HepG2 (cell line): ENCODE results near the gene OGA. TPM values are rescaled to one million over a fixed set of nuclear protein-coding genes. Genes with fewer than 3 reads are reported as not detected.

Experiments used
- ATAC-seq: fragments of 200-7000 bp; cut with Tn5 transposase; 3 replicates; pipeline ENCODE4 v1.9.1; 2020; ENCODE audit warnings: mild to moderate bottlenecking, moderate library complexity
- BruUV-seq: library from RNA; stranded (reverse); fragments of 400-500 nt; replicated peaks from 2 replicates; lab custom pipeline; 2021; lab: Mats Ljungman, UMichigan
- CTCF ChIA-PET: fragments of 300-600 bp; formaldehyde crosslinking; extraction: SDS; loops from one replicate; lab custom pipeline; 2021; ENCODE audit warnings: low total read pairs, inconsistent platforms, low intra/inter-chr PET ratio; lab: Yijun Ruan, JAX
- POLR2A ChIA-PET: fragments of 350-600 bp; sonication (Branson Sonifier 250); formaldehyde crosslinking; loops from one replicate; lab custom pipeline; 2020; ENCODE audit warnings: antibody characterized with exemption, inconsistent platforms; lab: Yijun Ruan, JAX
- DNase-seq: peaks from one replicate; pipeline ENCODE4 v3.0.0-alpha.2; 2015; ENCODE audit warnings: low spot score
- FAIRE-seq: peaks from 3 replicates; lab custom pipeline; 2011; peaks lifted over from hg19 to GRCh38; lab: Jason Lieb, UNC
- H2AFZ ChIP-seq: one replicate; pipeline ENCODE4 v1.6.1; 2011; ENCODE audit warnings: low read length, inconsistent platforms
- H3K27ac ChIP-seq: fragments of 300-600 bp; 3 replicates; pipeline ENCODE4 v1.8.0; 2011; ENCODE audit warnings: mixed run types, mild to moderate bottlenecking, mixed read lengths, low read length, inconsistent platforms; ENCODE audit not compliant: insufficient read depth; ENCODE audit errors: extremely low read length
- H3K27me3 ChIP-seq, 2 experiments: fragments of 200-600 bp in 1 of 2; 2 replicates in 1 of 2; 3 replicates in 1 of 2; pipeline versions ENCODE4 v1.6.0 to v1.8.0; 2011; ENCODE audit warnings: low read length in 2 of 2, mild to moderate bottlenecking in 2 of 2, moderate library complexity in 2 of 2, inconsistent platforms in 1 of 2; ENCODE audit not compliant: insufficient read depth in 2 of 2, control insufficient read depth in 1 of 2
- H3K36me3 ChIP-seq, 2 experiments: fragments of 200-600 bp in 1 of 2; replicated peaks in 1 of 2; 2 replicates in 1 of 2; 3 replicates in 1 of 2; pipeline versions ENCODE4 v1.5.1 to v1.8.0; 2011; ENCODE audit warnings: low read length in 2 of 2, inconsistent platforms in 1 of 2; ENCODE audit not compliant: insufficient read depth in 2 of 2, control insufficient read depth in 1 of 2
- H3K4me1 ChIP-seq: 2 replicates; pipeline ENCODE4 v1.5.1; 2012; ENCODE audit warnings: low read length, inconsistent platforms; ENCODE audit not compliant: insufficient read depth
- H3K4me2 ChIP-seq: 2 replicates; pipeline ENCODE4 v1.6.0; 2011; ENCODE audit warnings: low read depth, low read length, inconsistent platforms
- H3K4me3 ChIP-seq, 3 experiments: fragments of 200-600 bp in 1 of 3; sonication (generic), shearing (Covaris generic) in 1 of 3; replicated peaks in 1 of 3; 2 replicates each; pipeline ENCODE4 v1.5.1; 2011 to 2016; ENCODE audit warnings: low read length in 3 of 3, inconsistent platforms in 2 of 3, low read depth in 2 of 3, mild to moderate bottlenecking in 2 of 3, control low read depth in 1 of 3, mixed read lengths in 1 of 3; ENCODE audit not compliant: insufficient read depth in 1 of 3
- H3K79me2 ChIP-seq: one replicate; pipeline ENCODE4 v1.6.1; 2011; ENCODE audit warnings: low read length, inconsistent platforms; ENCODE audit not compliant: insufficient read depth
- H3K9ac ChIP-seq: 2 replicates; pipeline ENCODE4 v1.6.0; 2011; ENCODE audit warnings: mild to moderate bottlenecking, low read depth, low read length, inconsistent platforms; ENCODE audit not compliant: insufficient read depth
- H3K9me3 ChIP-seq: 2 replicates; pipeline ENCODE4 v1.5.1; 2012; ENCODE audit warnings: mild to moderate bottlenecking, low read length
- H4K20me1 ChIP-seq: 2 replicates; pipeline ENCODE4 v1.6.0; 2011; ENCODE audit warnings: inconsistent platforms, mild to moderate bottlenecking, low read length, moderate library complexity; ENCODE audit not compliant: insufficient read depth
- CBX5 ChIP-seq: sonication (generic); formaldehyde crosslinking; IDR thresholded peaks from 2 replicates; pipeline ENCODE4 v1.4.0; 2020; ENCODE audit warnings: missing genetic modification reagents, borderline replicate concordance
- GTF3A ChIP-seq: sonication (generic); formaldehyde crosslinking; conservative IDR thresholded peaks from 2 replicates; pipeline ENCODE4 v1.4.0; 2020; ENCODE audit warnings: mild to moderate bottlenecking, missing genetic modification reagents
- HIVEP1 ChIP-seq: sonication (generic); formaldehyde crosslinking; IDR thresholded peaks from 2 replicates; pipeline ENCODE4 v1.4.0; 2020; ENCODE audit warnings: mild to moderate bottlenecking, missing genetic modification reagents
- HNRNPUL1 ChIP-seq: fragments of 200-400 bp; formaldehyde crosslinking; IDR thresholded peaks from 2 replicates; pipeline ENCODE4 v1.6.1; 2017; ENCODE audit warnings: low read depth, mild to moderate bottlenecking, low read length, moderate library complexity
- IRX3 ChIP-seq: sonication (generic); formaldehyde crosslinking; IDR thresholded peaks from 2 replicates; pipeline ENCODE4 v1.8.1; 2023; ENCODE audit warnings: mild to moderate bottlenecking, low read depth, missing genetic modification reagents, borderline replicate concordance
- JUNB ChIP-seq: sonication (generic); formaldehyde crosslinking; IDR thresholded peaks from 2 replicates; pipeline ENCODE4 v1.8.0; 2022; ENCODE audit warnings: missing genetic modification reagents, mild to moderate bottlenecking, borderline replicate concordance
- KDM5A ChIP-seq: fragments of 200-600 bp; sonication (generic); IDR thresholded peaks from 2 replicates; pipeline ENCODE4 v1.7.0; 2018; ENCODE audit warnings: antibody characterized with exemption, mild to moderate bottlenecking, low read length, borderline replicate concordance
- LCORL ChIP-seq, 2 experiments: fragments of 450-650 bp in 1 of 2; sonication (generic) in 1 of 2; formaldehyde crosslinking in 1 of 2; IDR thresholded peaks; 2 replicates each; pipeline versions ENCODE4 v1.5.0 to v1.6.1; 2017 to 2020; ENCODE audit warnings: antibody characterized with exemption in 1 of 2, missing genetic modification reagents in 1 of 2
- MAFG ChIP-seq: sonication (generic); formaldehyde crosslinking; IDR thresholded peaks from 2 replicates; pipeline ENCODE4 v1.5.1; 2020; ENCODE audit warnings: mild to moderate bottlenecking, missing genetic modification reagents
- MTA3 ChIP-seq: sonication (generic); formaldehyde crosslinking; IDR thresholded peaks from 2 replicates; pipeline ENCODE4 v1.4.0; 2020; ENCODE audit warnings: missing genetic modification reagents
- ONECUT2 ChIP-seq: sonication (generic); formaldehyde crosslinking; IDR thresholded peaks from 2 replicates; pipeline ENCODE4 v1.4.0; 2020; ENCODE audit warnings: missing genetic modification reagents
- RFX3 ChIP-seq: IDR thresholded peaks from 2 replicates; pipeline ENCODE4 v1.6.1; 2016; ENCODE audit warnings: missing biosample characterization, missing genetic modification reagents
- RFXAP ChIP-seq: sonication (generic); formaldehyde crosslinking; IDR thresholded peaks from 2 replicates; pipeline ENCODE4 v1.4.0; 2020; ENCODE audit warnings: missing genetic modification reagents, borderline replicate concordance
- SNAPC2 ChIP-seq: sonication (generic); formaldehyde crosslinking; IDR thresholded peaks from 2 replicates; pipeline ENCODE4 v1.8.1; 2022; ENCODE audit warnings: mild to moderate bottlenecking, missing genetic modification reagents
- THRA ChIP-seq: sonication (generic); formaldehyde crosslinking; IDR thresholded peaks from 2 replicates; pipeline ENCODE4 v1.4.0; 2020; ENCODE audit warnings: missing genetic modification reagents, borderline replicate concordance
- WIZ ChIP-seq: sonication (generic); formaldehyde crosslinking; IDR thresholded peaks from 2 replicates; pipeline ENCODE4 v1.5.1; 2020; ENCODE audit warnings: mild to moderate bottlenecking, missing genetic modification reagents
- ZBTB3 ChIP-seq: sonication (generic); formaldehyde crosslinking; IDR thresholded peaks from 2 replicates; pipeline ENCODE4 v1.4.0; 2020; ENCODE audit warnings: low read depth, mild to moderate bottlenecking, moderate library complexity, missing genetic modification reagents, borderline replicate concordance
- ZNF138 ChIP-seq: sonication (generic); formaldehyde crosslinking; IDR thresholded peaks from 2 replicates; pipeline ENCODE4 v1.5.0; 2020; ENCODE audit warnings: mild to moderate bottlenecking, low read depth, missing genetic modification reagents
- ZNF331 ChIP-seq: sonication (generic); formaldehyde crosslinking; IDR thresholded peaks from 2 replicates; pipeline ENCODE4 v1.4.0; 2020; ENCODE audit warnings: missing genetic modification reagents
- ZNF615 ChIP-seq: sonication (generic); formaldehyde crosslinking; IDR thresholded peaks from 2 replicates; pipeline ENCODE4 v1.5.0; 2020; ENCODE audit warnings: mild to moderate bottlenecking, missing genetic modification reagents, borderline replicate concordance
- ZNF678 ChIP-seq: sonication (generic); formaldehyde crosslinking; IDR thresholded peaks from 2 replicates; pipeline ENCODE4 v1.4.0; 2020; ENCODE audit warnings: mild to moderate bottlenecking, missing genetic modification reagents
- ZNF788 ChIP-seq: sonication (generic); formaldehyde crosslinking; IDR thresholded peaks from 2 replicates; pipeline ENCODE4 v1.5.0; 2020; ENCODE audit warnings: mild to moderate bottlenecking, missing genetic modification reagents, borderline replicate concordance
- WGBS: methylation state at CpG from one replicate; pipeline ENCODE4 v1.1.6; 2017; ENCODE audit warnings: low lambda C conversion rate; 5-methylcytosine and 5-hydroxymethylcytosine counted together
- in situ Hi-C: cut with HindIII; loops from 2 replicates; pipeline ENCODE4 v1.10.0; 2017; ENCODE audit warnings: low pct_unique_long_range_greater_than_20kb; ENCODE audit not compliant: extremely low pct_ligation_motif_present
- intact Hi-C: fragments of 100-400 bp; cut with micrococcal nuclease; formaldehyde crosslinking; loops from one replicate; pipeline ENCODE4 v1.10.0; 2022; ENCODE audit not compliant: unreplicated experiment
- polyA plus RNA-seq, 8 experiments: library from polyadenylated mRNA; depleted of rRNA in 3 of 8; stranded (reverse) in 7 of 8; unstranded in 1 of 8; fragments of >200 nt; fragmentation: Illumina TruSeq in 4 of 8; extraction: Trizol in 4 of 8; gene quantifications; 2 replicates each; pipeline versions ENCODE4 v1.2.1 to v1.2.3, GENCODE V29; 2011 to 2016; ENCODE audit warnings: low read depth in 4 of 8, missing spikeins in 1 of 8, mixed read lengths in 1 of 8; ENCODE audit not compliant: insufficient read depth in 1 of 8
- total RNA-seq, 5 experiments: library from RNA; depleted of rRNA; stranded (reverse); fragments of >200 nt; fragmentation: Illumina TruSeq; extraction: Trizol; gene quantifications; 2 replicates each; pipeline ENCODE4 v1.2.3, GENCODE V29; 2016; ENCODE audit warnings: low read depth in 1 of 5

OGA gene
- total and polyA plus RNA-seq, 2 of the 13 experiments (the other 11 are each of a cell fraction or from before 2014, with no cell fraction given), result 33.2 to 39.8 TPM

- ChIA-PET POLR2A (interaction anchor here (1.4 to 2.4 kb wide), 3 partner anchors 35 to 89 kb away, joined by 3 to 16 read pairs (median 3); partner anchors contain the start of gene OGA), CTCF (no interaction called here)
- ATAC-seq, result peak; percentile 77
- intact Hi-C loops, result no loop called here
- peak; percentile 76 for DNase-seq
- WGBS, result 2% methylated on average over 39 of the region's 57 CpGs
- Histone ChIP-seq H4K20me1 (peaks cover 5% of the 10 kb centered on the region; the same call in 1 of the 2 replicates), H2AFZ (no peak within 1 kb of the TSS), H3K36me3 (peaks cover 4 to 17% of the 10 kb centered on the region in 2 experiments), H3K9me3 (no peaks in the 10 kb centered on the region), H3K9ac (peak within 1 kb of the TSS; percentile 83), H3K4me2 (peak within 1 kb of the TSS; percentile 89), H3K27me3 (no peaks in the 10 kb centered on the region; a peak in 1 of 5 replicates), H3K79me2 (peaks cover 9% of the 10 kb centered on the region), H3K4me3 (peak within 1 kb of the TSS; percentile 84 to 94 (median 88)), H3K4me1 (peaks cover 50% of the 10 kb centered on the region), H3K27ac (peak within 1 kb of the TSS; percentile 55)
- in situ Hi-C loops, result loop anchor here (5.0 kb wide), 2 partner anchors 181 to 571 kb away; no protein-coding TSS in a partner anchor
- no peak for FAIRE-seq
- TSS peak; percentile 71 for BruUV-seq
- TF ChIP-seq ZNF331 (no peak), ZNF678 (CRISPR knock-in tag) (no peak), RFX3 (CRISPR knock-in tag) (no peak), MTA3 (CRISPR knock-in tag) (no peak), ZNF788 (CRISPR knock-in tag) (0 out of 2 replicates have a peak, but pooled peaks have one; percentile 14), HNRNPUL1 (no peak), IRX3 (CRISPR knock-in tag) (no peak), RFXAP (CRISPR knock-in tag) (0 out of 2 replicates have a peak, but pooled peaks have one; percentile 50), CBX5 (no peak), JUNB (no peak), KDM5A (peak; percentile 94), THRA (CRISPR knock-in tag) (0 out of 2 replicates have a peak, but pooled peaks have one; percentile 16), HIVEP1 (CRISPR knock-in tag) (no peak), ZNF615 (CRISPR knock-in tag) (0 out of 2 replicates have a peak, but pooled peaks have one; percentile 71), ZNF138 (no peak), MAFG (CRISPR knock-in tag) (no peak), GTF3A (CRISPR knock-in tag) (no peak), LCORL (IDR thresholded peaks at IDR 0.05) (no peak), LCORL (CRISPR knock-in tag; IDR thresholded peaks at IDR 0.05) (0 out of 2 replicates have a peak, but pooled peaks have one; percentile 46), ONECUT2 (CRISPR knock-in tag) (no peak), ZBTB3 (CRISPR knock-in tag) (no peak), WIZ (CRISPR knock-in tag) (no peak), SNAPC2 (CRISPR knock-in tag) (no peak)
Observed at GRCh38 chr10:101782811-101783735, 35.2 kb downstream of the OGA start, which contains the start of gene NPM3. Gene NPM3 (minus strand): TSS chr10:101783446. CDS start chr10:101783390, 56 bp downstream.
